ENCODE data around the gene CALCOCO2.
A peak's percentile ranks its signal among the peaks of the same experiment; 100 is the strongest.
"Not testable (repeated sequence)": the region's sequence is repeated elsewhere in the genome, so short reads cannot be mapped to it uniquely, and the experiment has no call there.

Gene CALCOCO2

GRCh38 chr17:48830840-48831548 is at the start of gene CALCOCO2:
Gene CALCOCO2 (plus strand): TSS chr17:48831035. CDS start chr17:48841708, 10,673 bp downstream.
- DNase-seq, result peak in 55 of 56 donors; percentile 48 to 95 (median 87)

GRCh38 chr17:48787828-48788227 is 43.0 kb upstream of the CALCOCO2 start:
- DNase-seq, result no peak

GRCh38 chr17:48790607-48791127 is 40.2 kb upstream of the CALCOCO2 start:
- DNase-seq, result no peak

- DNase-seq, result peak in 36 of 56 donors; percentile 0 to 68 (median 15)
Measured at GRCh38 chr17:48791128-48792032, 39.5 kb upstream of the CALCOCO2 start.

- no peak for DNase-seq
Measured at GRCh38 chr17:48792033-48792798, 38.6 kb upstream of the CALCOCO2 start.

GRCh38 chr17:48795444-48796162 is 35.2 kb upstream of the CALCOCO2 start:
- DNase-seq, result no peak

- not testable (repeated sequence) for DNase-seq
Measured at GRCh38 chr17:48796163-48796522, 34.7 kb upstream of the CALCOCO2 start.

- no peak for DNase-seq
Measured at GRCh38 chr17:48799069-48799723, 31.6 kb upstream of the CALCOCO2 start.

GRCh38 chr17:48800626-48801217 is 30.1 kb upstream of the CALCOCO2 start:
- no peak for DNase-seq

- DNase-seq, result peak in 44 of 56 donors; percentile 4 to 69 (median 18)
Measured at GRCh38 chr17:48804936-48805411, 25.9 kb upstream of the CALCOCO2 start.

GRCh38 chr17:48809182-48809581 is 21.7 kb upstream of the CALCOCO2 start:
- no peak for DNase-seq

GRCh38 chr17:48812001-48812400 is 18.8 kb upstream of the CALCOCO2 start:
- no peak for DNase-seq

GRCh38 chr17:48814504-48814903 is 16.3 kb upstream of the CALCOCO2 start:
- peak in 17 of 56 donors; percentile 1 to 43 (median 5) for DNase-seq

- no peak for DNase-seq
Measured at GRCh38 chr17:48815311-48815710, 15.5 kb upstream of the CALCOCO2 start.

- no peak for DNase-seq
Measured at GRCh38 chr17:48816438-48816773, 14.4 kb upstream of the CALCOCO2 start.

- DNase-seq, result peak in 49 of 56 donors; percentile 6 to 82 (median 45)
Measured at GRCh38 chr17:48816774-48817590, 13.9 kb upstream of the CALCOCO2 start, which contains the start of gene TTLL6. Gene TTLL6 (minus strand): TSS chr17:48817229. CDS start chr17:48817072, 157 bp downstream.

GRCh38 chr17:48818361-48818841 is 12.4 kb upstream of the CALCOCO2 start:
- DNase-seq, result no peak

GRCh38 chr17:48819466-48819865 is 11.4 kb upstream of the CALCOCO2 start:
- no peak for DNase-seq

Data from amygdala (tissue), 56 donors.